Stimulated activated CD8-positive, alpha-beta memory T cell treated with anti-CD3 and anti-CD28 coated beads, Interleukin-12 subunit alpha, Interleukin-12 subunit beta, amount 100 ng/mL, for 24 hours (primary cell): ENCODE measurements around the gene CCDC43.
"Not testable (repeated sequence)": the region's sequence is repeated elsewhere in the genome, so short reads cannot be mapped to it uniquely, and the experiment has no call there.

Source experiments
- DNase-seq: peaks from one replicate; pipeline ENCODE4 v3.0.0-alpha.2; 2020; ENCODE audit errors: extremely low read depth

CCDC43 gene

GRCh38 chr17:44689477-44690217 is at the start of gene CCDC43:
Gene CCDC43 (minus strand): TSS chr17:44689776. CDS start chr17:44689753, 23 bp downstream.
- DNase-seq: peak; percentile 75

GRCh38 chr17:44738214-44738906 is 48.8 kb upstream of the CCDC43 start:
- no peak for DNase-seq

- DNase-seq: no peak
Observed at GRCh38 chr17:44736551-44737240, 47.1 kb upstream of the CCDC43 start.

- no peak for DNase-seq
Observed at GRCh38 chr17:44734272-44734671, 44.7 kb upstream of the CCDC43 start.

- no peak for DNase-seq
Observed at GRCh38 chr17:44733753-44734152, 44.2 kb upstream of the CCDC43 start.

GRCh38 chr17:44726121-44726520 is 36.5 kb upstream of the CCDC43 start:
- not testable (repeated sequence) for DNase-seq

- no peak for DNase-seq
Observed at GRCh38 chr17:44722254-44722653, 32.7 kb upstream of the CCDC43 start.

- no peak for DNase-seq
Observed at GRCh38 chr17:44719444-44719843, 29.9 kb upstream of the CCDC43 start.

- peak; percentile 51 for DNase-seq
Observed at GRCh38 chr17:44708401-44709263, 19.1 kb upstream of the CCDC43 start, which contains the start of gene DBF4B. Gene DBF4B (plus strand): TSS chr17:44708665. CDS start chr17:44708821, 156 bp downstream.

GRCh38 chr17:44707755-44708400 is 18.3 kb upstream of the CCDC43 start:
- DNase-seq: no peak

- not testable (repeated sequence) for DNase-seq
Observed at GRCh38 chr17:44700288-44700687, 10.7 kb upstream of the CCDC43 start.

GRCh38 chr17:44693609-44694008 is 4.0 kb upstream of the CCDC43 start:
- DNase-seq: no peak

- DNase-seq: not testable (repeated sequence)
Observed at GRCh38 chr17:44690746-44691306, 1.2 kb upstream of the CCDC43 start.

- no peak for DNase-seq
Observed at GRCh38 chr17:44688675-44689476, 700 bp downstream of the CCDC43 start.

GRCh38 chr17:44688200-44688599 is 1.4 kb downstream of the CCDC43 start:
- no peak for DNase-seq

GRCh38 chr17:44687756-44688155 is 1.8 kb downstream of the CCDC43 start:
- no peak for DNase-seq

- DNase-seq: not testable (repeated sequence)
Observed at GRCh38 chr17:44683303-44683702, 6.3 kb downstream of the CCDC43 start.

GRCh38 chr17:44677136-44677535 is 12.4 kb downstream of the CCDC43 start:
- no peak for DNase-seq

GRCh38 chr17:44673893-44674292 is 15.7 kb downstream of the CCDC43 start:
- no peak for DNase-seq
